H1 (cell line): ENCODE data around the gene GFOD1. TPM values are rescaled to one million over a fixed set of nuclear protein-coding genes. Genes with fewer than 3 reads are reported as not detected.

Experiments used
- CTCF ChIA-PET: fragments of 300-600 bp; sonication (Branson Sonifier 250); formaldehyde crosslinking; loops from one replicate; lab custom pipeline; 2021; ENCODE audit not compliant: partially characterized antibody; lab: Charles Lee
- POLR2A ChIA-PET: fragments of 300-600 bp; sonication (Branson Sonifier 250); formaldehyde crosslinking; loops from one replicate; lab custom pipeline; 2021; ENCODE audit warnings: inconsistent platforms; ENCODE audit not compliant: partially characterized antibody; lab: Charles Lee
- DNase-seq, 2 experiments: peaks; one replicate each; pipeline versions ENCODE4 v3.0.0 to v3.0.0-alpha.2; 2010 to 2022; ENCODE audit warnings: low spot score in 2 of 2, low read depth in 1 of 2, mixed read lengths in 1 of 2
- FAIRE-seq: peaks from 2 replicates; lab custom pipeline; 2011; peaks lifted over from hg19 to GRCh38; lab: Jason Lieb, UNC
- H2AFZ ChIP-seq: 2 replicates; pipeline ENCODE4 v1.8.1; 2012; ENCODE audit warnings: low read length, inconsistent platforms
- H2AK5ac ChIP-seq: 2 replicates; pipeline ENCODE4 v1.6.1; 2013; ENCODE audit warnings: low read depth, low read length
- H2BK120ac ChIP-seq: replicated peaks from 2 replicates; pipeline ENCODE3; 2013; ENCODE audit warnings: low read depth, low read length, inconsistent platforms
- H2BK12ac ChIP-seq: 2 replicates; pipeline ENCODE4 v1.6.1; 2013; ENCODE audit warnings: low read depth, low read length
- H2BK15ac ChIP-seq: 2 replicates; pipeline ENCODE4 v1.6.1; 2013; ENCODE audit warnings: low read length
- H2BK20ac ChIP-seq: 2 replicates; pipeline ENCODE4 v1.6.1; 2013; ENCODE audit warnings: low read length
- H2BK5ac ChIP-seq: 2 replicates; pipeline ENCODE4 v1.6.1; 2013; ENCODE audit warnings: low read depth, low read length
- H3K14ac ChIP-seq: 2 replicates; pipeline ENCODE4 v1.6.1; 2013; ENCODE audit warnings: inconsistent platforms; ENCODE audit not compliant: insufficient read length
- H3K18ac ChIP-seq: 2 replicates; pipeline ENCODE4 v1.6.1; 2013; ENCODE audit warnings: low read length; ENCODE audit errors: extremely low read depth
- H3K23ac ChIP-seq: 2 replicates; pipeline ENCODE4 v1.6.1; 2013; ENCODE audit warnings: inconsistent platforms; ENCODE audit not compliant: insufficient read length
- H3K23me2 ChIP-seq: 2 replicates; pipeline ENCODE4 v1.6.1; 2013; ENCODE audit warnings: low read depth, low read length
- H3K27ac ChIP-seq: 2 replicates; pipeline ENCODE4 v1.6.1; 2011; ENCODE audit warnings: low read depth, low read length, inconsistent platforms
- H3K27me3 ChIP-seq, 4 experiments: replicated peaks in 1 of 4; 1 replicate in 1 of 4; 2 replicates in 3 of 4; pipeline versions ENCODE4 v1.6.1 to v1.8.1; 2011 to 2013; ENCODE audit warnings: low read length in 3 of 4, mild to moderate bottlenecking in 3 of 4, inconsistent platforms in 2 of 4, mixed read lengths in 2 of 4, moderate library complexity in 1 of 4; ENCODE audit not compliant: control insufficient read depth in 3 of 4, insufficient read depth in 3 of 4; ENCODE audit errors: extremely low read depth in 1 of 4
- H3K36me3 ChIP-seq, 4 experiments: 2 replicates each; pipeline versions ENCODE4 v1.6.1 to v1.8.1; 2011 to 2013; ENCODE audit warnings: mild to moderate bottlenecking in 4 of 4, low read length in 3 of 4, moderate library complexity in 2 of 4, control low read depth in 1 of 4, inconsistent platforms in 1 of 4; ENCODE audit not compliant: insufficient read depth in 4 of 4, control insufficient read depth in 2 of 4
- H3K4ac ChIP-seq: replicated peaks from 2 replicates; pipeline ENCODE3; 2013; ENCODE audit warnings: low read length, low read depth, mixed read lengths, inconsistent platforms; ENCODE audit not compliant: insufficient read length
- H3K4me1 ChIP-seq, 4 experiments: replicated peaks in 1 of 4; 1 replicate in 1 of 4; 2 replicates in 3 of 4; pipeline versions ENCODE4 v1.6.1 to v1.8.1; 2011 to 2013; ENCODE audit warnings: low read length in 3 of 4, inconsistent platforms in 2 of 4, mixed read lengths in 1 of 4; ENCODE audit not compliant: insufficient read depth in 4 of 4, control insufficient read depth in 3 of 4
- H3K4me2 ChIP-seq, 2 experiments: 2 replicates each; pipeline versions ENCODE4 v1.6.1 to v1.8.1; 2011 to 2013; ENCODE audit warnings: low read depth in 2 of 2, low read length in 2 of 2, control low read depth in 1 of 2, inconsistent platforms in 1 of 2, mild to moderate bottlenecking in 1 of 2; ENCODE audit not compliant: insufficient read depth in 1 of 2
- H3K4me3 ChIP-seq, 4 experiments: fragments of 200-600, 300-600 bp in 1 of 4; sonication (generic), shearing (Covaris generic), sonication (Bioruptor Twin) in 1 of 4; 2 replicates each; pipeline versions ENCODE4 v1.5.1 to v1.8.1; 2011 to 2016; ENCODE audit warnings: low read length in 4 of 4, low read depth in 3 of 4, control low read depth in 2 of 4, inconsistent platforms in 2 of 4, mild to moderate bottlenecking in 2 of 4, mixed read lengths in 1 of 4, moderate library complexity in 1 of 4; ENCODE audit not compliant: insufficient read depth in 2 of 4; ENCODE audit errors: extremely low read depth in 1 of 4
- H3K56ac ChIP-seq: replicated peaks from 2 replicates; pipeline ENCODE3; 2013; ENCODE audit warnings: low read depth, mild to moderate bottlenecking, mixed read lengths, low read length, inconsistent platforms; ENCODE audit not compliant: insufficient read length
- H3K79me1 ChIP-seq: 2 replicates; pipeline ENCODE4 v1.6.1; 2013; ENCODE audit warnings: low read depth, low read length, control low read depth
- H3K79me2 ChIP-seq, 2 experiments: 2 replicates each; pipeline versions ENCODE4 v1.6.1 to v1.8.1; 2012 to 2013; ENCODE audit warnings: low read length in 2 of 2, mild to moderate bottlenecking in 2 of 2, inconsistent platforms in 1 of 2; ENCODE audit not compliant: insufficient read depth in 2 of 2, control insufficient read depth in 1 of 2
- H3K9ac ChIP-seq, 4 experiments: replicated peaks in 1 of 4; 1 replicate in 1 of 4; 2 replicates in 3 of 4; pipeline versions ENCODE4 v1.6.1 to v1.8.1; 2011 to 2013; ENCODE audit warnings: low read depth in 3 of 4, low read length in 3 of 4, control low read depth in 2 of 4, mild to moderate bottlenecking in 2 of 4, moderate library complexity in 2 of 4, inconsistent platforms in 1 of 4; ENCODE audit errors: extremely low read depth in 1 of 4
- H3K9me3 ChIP-seq, 2 experiments: 2 replicates each; pipeline versions ENCODE4 v1.6.1 to v1.8.1; 2012 to 2013; ENCODE audit warnings: mild to moderate bottlenecking in 2 of 2, moderate library complexity in 2 of 2, control low read depth in 1 of 2, inconsistent platforms in 1 of 2, low read depth in 1 of 2, low read length in 1 of 2, mixed read lengths in 1 of 2; ENCODE audit not compliant: insufficient read depth in 2 of 2
- H4K20me1 ChIP-seq, 2 experiments: replicated peaks in 1 of 2; 2 replicates each; pipeline versions ENCODE3 to v1.8.1; 2011 to 2013; ENCODE audit warnings: inconsistent platforms in 2 of 2, low read length in 2 of 2, mild to moderate bottlenecking in 1 of 2; ENCODE audit not compliant: insufficient read depth in 2 of 2, control insufficient read depth in 1 of 2
- H4K5ac ChIP-seq: 2 replicates; pipeline ENCODE4 v1.6.1; 2013; ENCODE audit warnings: low read length, low read depth, mixed read lengths, inconsistent platforms; ENCODE audit not compliant: insufficient read length
- H4K8ac ChIP-seq: 2 replicates; pipeline ENCODE4 v1.8.0; 2013; ENCODE audit warnings: mild to moderate bottlenecking, moderate library complexity, low read length, inconsistent platforms; ENCODE audit not compliant: insufficient read depth; ENCODE audit errors: extremely low read depth
- H4K91ac ChIP-seq: replicated peaks from 2 replicates; pipeline ENCODE3; 2013; ENCODE audit warnings: low read length, mixed read lengths, inconsistent platforms; ENCODE audit not compliant: insufficient read length
- CBX8 ChIP-seq: fragments of 300-800, 300-1000 bp; sonication (generic); IDR thresholded peaks from 2 replicates; pipeline ENCODE4 v1.7.1; 2016; ENCODE audit warnings: low read depth, low read length, borderline replicate concordance
- CHD2 ChIP-seq: IDR thresholded peaks from 2 replicates; pipeline ENCODE4 v1.6.1; 2012; ENCODE audit warnings: low read length, improper control_type of control experiment
- CTCF ChIP-seq, 3 experiments: IDR thresholded peaks; 1 replicate in 2 of 3; 2 replicates in 1 of 3; pipeline versions ENCODE4 v1.5.1 to v1.6.1; 2011; ENCODE audit warnings: low read length in 3 of 3, mild to moderate bottlenecking in 3 of 3, inconsistent platforms in 2 of 3, low read depth in 1 of 3, moderate library complexity in 1 of 3; ENCODE audit not compliant: insufficient read depth in 1 of 3; ENCODE audit errors: control extremely low read depth in 1 of 3
- E2F6 ChIP-seq: IDR thresholded peaks from 2 replicates; pipeline ENCODE4 v1.6.1; 2012; ENCODE audit warnings: inconsistent platforms
- MAFK ChIP-seq: IDR thresholded peaks from 2 replicates; pipeline ENCODE4 v1.6.1; 2012; ENCODE audit warnings: low read depth, mild to moderate bottlenecking, improper control_type of control experiment, low read length
- SIN3A ChIP-seq, 2 experiments: IDR thresholded peaks in 1 of 2; conservative IDR thresholded peaks in 1 of 2; 2 replicates each; pipeline ENCODE4 v1.6.1; 2011 to 2012; ENCODE audit warnings: low read length in 2 of 2, improper control_type of control experiment in 1 of 2, low read depth in 1 of 2, mild to moderate bottlenecking in 1 of 2
- SRF ChIP-seq: IDR thresholded peaks from 2 replicates; pipeline ENCODE4 v1.6.1; 2011; ENCODE audit warnings: mild to moderate bottlenecking, low read depth, low read length, moderate library complexity
- SUZ12 ChIP-seq: fragments of 200-600 bp; sonication (generic); IDR thresholded peaks from 2 replicates; pipeline ENCODE4 v1.6.1; 2012; ENCODE audit warnings: mild to moderate bottlenecking, inconsistent platforms, low read length, moderate library complexity, mixed read lengths
- TAF7 ChIP-seq: optimal IDR thresholded peaks from 2 replicates; pipeline ENCODE3; 2011; ENCODE audit warnings: low read depth, mild to moderate bottlenecking, inconsistent platforms, low read length, moderate library complexity, borderline replicate concordance
- WGBS, 2 experiments: shearing (Covaris generic) in 1 of 2; methylation state at CpG; one replicate each; pipeline versions ENCODE4 v1.1.6 to v1.1.7; 2013 to 2015; ENCODE audit warnings: low lambda C conversion rate in 2 of 2, mixed read lengths in 2 of 2, inconsistent platforms in 1 of 2, low coverage in 1 of 2, missing lambda C conversion rate in 1 of 2; ENCODE audit not compliant: insufficient replicate concordance in 2 of 2, insufficient coverage in 1 of 2, insufficient read length in 1 of 2; ENCODE audit errors: extremely low coverage in 1 of 2, missing lambda C conversion rate in 1 of 2; 5-methylcytosine and 5-hydroxymethylcytosine counted together
- polyA plus RNA-seq, 7 experiments: library from polyadenylated mRNA; depleted of rRNA in 3 of 7; stranded (reverse) in 5 of 7; unstranded in 2 of 7; fragments of >200 nt in 5 of 7; fragments of 200-250 nt in 2 of 7; gene quantifications; 1 replicate in 5 of 7; 2 replicates in 1 of 7; 4 replicates in 1 of 7; pipeline versions ENCODE4 v1.2.1 to v1.2.3, GENCODE V29; 2011 to 2013; ENCODE audit warnings: missing spikeins in 2 of 7, mixed read lengths in 2 of 7
- total RNA-seq: library from RNA; stranded (reverse); fragmentation: NEBNext Ultra II Directional; extraction: Animal tissue kit (Norgen Biotek cat#: 25700); gene quantifications from 2 replicates; pipeline ENCODE4 v1.2.1, GENCODE V29; 2021

The GFOD1 gene
- total and polyA plus RNA-seq, 2 of the 8 experiments (the other 6 are each of a cell fraction or from before 2014, with no cell fraction given) = 2.5 to 8.8 TPM

GRCh38 chr6:13453771-13454251 lies 33.6 kb downstream of the GFOD1 start:
- Histone ChIP-seq H2BK12ac (peak overlapping the region; percentile 51), H2BK5ac (no peak overlapping the region; the same call in 1 of the 2 replicates), H2BK120ac (no peak overlapping the region), H3K79me1 (peaks cover 3% of the 10 kb centered on the region; the same call in 1 of the 2 replicates), H3K14ac (no peak overlapping the region), H2BK15ac (no peak overlapping the region), H3K36me3 (no peaks in the 10 kb centered on the region), H3K9ac (no peak overlapping the region), H3K4me1 (peaks cover 0 to 11% (median 1%) of the 10 kb centered on the region in 4 experiments; a peak in 1 of 7 replicates), H2BK20ac (no peak overlapping the region), H3K27ac (no peak overlapping the region), H3K4me2 (no peak overlapping the region), H4K5ac (no peak overlapping the region), H3K4me3 (no peak overlapping the region), H4K91ac (no peak overlapping the region), H3K9me3 (no peaks in the 10 kb centered on the region), H2AFZ (no peak overlapping the region), H3K18ac (no peak overlapping the region), H3K79me2 (no peaks in the 10 kb centered on the region; a peak in 1 of 4 replicates), H3K23ac (no peak overlapping the region), H3K4ac (no peak overlapping the region), H4K20me1 (no peaks in the 10 kb centered on the region), H3K27me3 (no peaks in the 10 kb centered on the region), H2AK5ac (no peak overlapping the region; the same call in 1 of the 2 replicates), H4K8ac (no peak overlapping the region), H3K23me2 (no peaks in the 10 kb centered on the region), H3K56ac (no peak overlapping the region)
- WGBS, 2 experiments = 89% methylated on average over 2 of the region's 2 CpGs; no CpG with 5 or more reads in 1 of the 2 experiments
- ChIA-PET POLR2A (interaction anchor here (0.7 to 1.4 kb wide), 4 partner anchors 8 to 34 kb away, joined by 3 read pairs; no protein-coding TSS in a partner anchor), CTCF (interaction anchor here (0.5 to 2.9 kb wide), 7 partner anchors 8 to 179 kb away, joined by 3 to 10 read pairs (median 4); partner anchors contain the start of gene NOL7)
- FAIRE-seq (no peak), DNase-seq (no peak)
- no peak for TF ChIP-seq SIN3A (conservative IDR thresholded peaks at IDR 0.05 in 1 of 2, IDR thresholded peaks at IDR 0.05 in 1 of 2; ENCODE audit: low read depth in 1 of 2, low read length in 2 of 2)
- TF ChIP-seq MAFK = no peak
- TF ChIP-seq SRF = no peak
- no peak for TF ChIP-seq CHD2
- no peak for TF ChIP-seq E2F6
- no peak for TF ChIP-seq TAF7
- TF ChIP-seq CTCF (IDR thresholded peaks at IDR 0.05; ENCODE audit: control extremely low read depth in 1 of 3, insufficient read depth in 1 of 3, low read depth in 1 of 3, low read length in 3 of 3) = no peak
- TF ChIP-seq SUZ12 = no peak
- TF ChIP-seq CBX8 = no peak
